ENCODE measurements around the gene GPR183.

GPR183 gene

GRCh38 chr13:99307247-99307646 lies at the start of gene GPR183:
GPR183 (minus strand) TSS chr13:99307399; CDS start chr13:99296145, 11,254 bp downstream.
- no peak for DNase-seq (ENCODE audit: low read depth)

DNA sequence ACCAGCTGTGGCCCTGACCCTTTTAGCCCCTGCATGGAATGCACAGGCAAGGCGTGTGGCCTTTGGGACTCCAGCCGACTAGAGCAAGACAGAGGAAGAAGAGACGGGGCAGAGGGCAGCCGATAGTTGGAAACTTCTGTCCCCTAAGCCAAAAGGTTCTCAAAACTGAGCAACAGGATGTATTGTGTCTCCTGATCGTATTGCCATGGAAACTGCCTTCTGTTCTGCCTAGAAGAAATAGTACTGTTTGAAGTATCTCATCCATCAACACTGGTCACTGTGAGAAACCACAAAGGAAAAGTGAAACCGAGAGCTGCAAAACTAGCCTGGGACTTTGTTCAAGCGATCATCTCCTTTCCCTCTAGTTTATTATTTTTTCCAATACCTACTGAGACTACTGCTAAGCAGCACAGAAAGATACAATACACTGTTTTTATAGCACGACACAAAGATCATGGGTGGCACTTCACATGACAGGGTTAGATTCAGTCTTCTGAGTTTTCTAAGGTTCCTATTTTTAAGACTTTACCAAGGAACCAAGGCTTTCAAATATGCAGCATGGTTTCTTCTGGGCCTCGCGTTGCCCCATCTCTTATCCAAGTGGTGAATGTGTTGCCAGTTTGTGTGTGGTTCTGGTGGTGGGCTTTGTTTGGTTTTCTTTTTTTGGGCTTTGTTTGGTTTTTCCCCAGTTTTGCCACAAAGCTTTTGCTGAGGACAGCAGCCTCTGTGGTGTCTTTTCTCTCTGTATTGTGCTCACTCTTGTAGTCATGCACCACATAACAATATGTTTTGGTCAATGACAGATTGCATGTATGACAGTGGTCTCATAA lies 49.3 kb upstream of the GPR183 start:
- peak; percentile 65 for DNase-seq (ENCODE audit: low read depth)

DNA sequence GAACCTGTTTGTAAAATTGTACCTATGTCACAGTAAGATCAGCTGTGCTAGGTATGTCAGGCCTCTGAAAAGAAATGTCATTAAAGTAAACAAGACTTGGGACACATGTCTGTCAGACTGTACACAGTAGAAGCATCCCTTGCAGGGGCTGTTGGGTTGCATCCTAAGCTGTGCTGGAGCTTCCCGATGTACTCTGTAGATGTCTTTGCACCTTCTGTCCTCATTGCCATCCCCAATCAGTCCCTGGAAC lies 48.7 kb upstream of the GPR183 start:
- no peak for DNase-seq (ENCODE audit: low read depth)

DNA sequence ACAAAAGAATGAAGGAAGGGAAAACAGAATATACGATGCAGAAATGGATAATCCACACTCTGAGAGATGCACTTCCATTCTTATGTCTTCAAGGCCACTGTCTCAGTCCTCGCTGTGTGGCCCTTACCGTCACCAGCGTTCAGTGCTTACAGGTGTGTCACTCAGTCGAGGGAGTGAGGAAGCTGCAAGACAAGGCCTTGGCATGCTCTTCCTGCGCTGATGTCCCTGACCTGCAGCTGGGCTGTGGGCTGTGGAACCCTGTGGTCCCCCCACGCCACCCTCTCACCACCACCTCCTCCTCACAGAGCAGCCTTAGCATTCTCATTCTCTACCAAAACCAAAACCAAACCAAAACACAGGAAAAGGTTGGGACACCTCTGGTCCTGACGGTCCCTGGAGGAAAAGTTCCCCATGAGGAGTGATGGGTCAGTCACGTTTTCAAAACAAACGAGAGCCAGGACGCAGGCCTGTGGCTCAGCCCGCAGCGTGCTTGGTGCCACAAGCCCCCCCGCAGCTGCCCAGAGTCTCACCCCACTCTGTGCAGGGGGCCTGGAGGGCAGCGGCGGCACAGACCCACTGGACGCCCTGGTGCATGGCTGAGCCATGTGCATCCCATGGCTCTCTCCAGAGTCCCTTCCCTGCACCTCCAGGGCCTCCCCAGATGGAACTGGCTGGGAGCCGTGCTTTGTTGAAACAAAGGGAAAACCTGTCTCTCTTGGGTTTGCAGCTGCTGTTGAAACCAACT lies 48.2 kb upstream of the GPR183 start:
- no peak for DNase-seq (ENCODE audit: low read depth)

DNA sequence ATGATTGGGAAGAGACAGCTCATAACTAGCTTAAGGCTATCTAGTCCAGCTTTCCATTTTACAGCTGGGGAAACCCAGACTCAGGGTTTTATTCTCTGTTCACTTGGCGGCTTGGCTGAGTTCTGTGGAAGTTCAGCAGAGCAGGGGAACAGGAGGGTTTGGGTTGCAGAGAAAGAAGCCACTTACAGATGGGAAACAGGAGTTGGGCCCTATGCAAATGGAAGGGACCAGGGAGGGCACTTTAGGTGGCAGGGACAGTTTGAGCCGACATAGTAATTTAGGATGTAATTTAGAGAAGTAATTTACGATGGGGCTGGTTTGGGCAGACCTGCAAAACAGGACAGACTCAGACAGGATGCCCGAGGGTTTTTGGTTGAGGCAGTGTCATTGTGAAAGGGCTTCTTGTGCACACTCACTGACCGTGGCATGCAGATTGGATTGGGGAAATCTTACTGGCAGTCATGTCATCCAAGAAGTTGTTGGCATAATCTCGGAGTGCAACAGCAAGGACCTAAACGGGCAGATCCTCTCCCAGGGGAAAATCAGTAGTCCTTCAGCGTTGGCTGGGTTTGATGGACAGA lies 47.3 kb upstream of the GPR183 start:
- no peak for DNase-seq (ENCODE audit: low read depth)

DNA sequence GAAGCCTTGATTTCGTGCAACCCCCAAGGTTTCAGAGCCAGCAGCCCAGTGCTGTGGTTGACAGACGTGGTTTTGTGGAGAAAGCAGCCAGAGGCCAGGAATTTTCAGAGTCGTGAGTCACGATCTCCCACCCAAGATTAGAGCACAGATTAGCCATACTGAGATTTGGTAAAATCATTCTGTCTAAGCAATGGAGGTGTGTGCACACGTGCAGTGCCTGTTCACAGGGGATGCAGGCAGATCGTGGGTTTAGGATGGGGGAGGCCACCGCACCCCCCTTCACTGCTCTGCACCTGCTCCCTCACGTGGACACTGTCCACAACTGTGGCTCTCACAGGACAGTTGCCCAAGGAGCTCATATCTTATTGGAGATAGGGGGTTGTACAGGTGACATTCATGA lies 46.6 kb upstream of the GPR183 start:
- no peak for DNase-seq (ENCODE audit: low read depth)

- no peak for DNase-seq (ENCODE audit: low read depth)
These were observed 46.0 kb upstream of the GPR183 start for GRCh38 chr13:99353246-99353600.

- DNase-seq (ENCODE audit: low read depth) = no peak
These were observed 45.4 kb upstream of the GPR183 start for GRCh38 chr13:99352351-99353245.

- no peak for DNase-seq (ENCODE audit: low read depth)
These were observed 44.6 kb upstream of the GPR183 start for GRCh38 chr13:99351772-99352171.

DNA sequence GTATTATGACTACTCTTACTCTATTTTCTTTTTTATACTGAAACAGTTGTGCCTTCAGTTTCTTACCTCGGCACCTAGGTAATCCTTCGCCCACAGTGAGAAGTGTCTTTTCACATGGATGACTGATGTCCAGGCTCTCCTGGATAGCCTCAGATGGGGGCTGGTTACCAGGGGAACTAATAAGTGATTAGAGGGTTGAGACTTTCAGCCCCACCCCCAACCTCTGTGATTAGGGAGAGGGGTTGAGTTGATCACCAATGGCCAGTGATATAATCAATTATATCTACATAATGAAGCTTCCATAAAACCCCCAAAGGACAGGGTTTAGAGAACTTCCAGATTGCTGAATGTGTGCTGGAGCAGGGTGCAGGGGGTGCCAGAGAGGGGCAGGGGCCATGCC lies 43.0 kb upstream of the GPR183 start:
- no peak for DNase-seq (ENCODE audit: low read depth)

GRCh38 chr13:99347911-99348451 lies 40.8 kb upstream of the GPR183 start:
- DNase-seq (ENCODE audit: low read depth) = no peak

- DNase-seq (ENCODE audit: low read depth) = no peak
These were observed 40.2 kb upstream of the GPR183 start for GRCh38 chr13:99347335-99347878.

GRCh38 chr13:99346335-99347042 lies 39.3 kb upstream of the GPR183 start:
- DNase-seq (ENCODE audit: low read depth) = no peak

GRCh38 chr13:99345345-99345744 lies 38.1 kb upstream of the GPR183 start:
- no peak for DNase-seq (ENCODE audit: low read depth)

DNA sequence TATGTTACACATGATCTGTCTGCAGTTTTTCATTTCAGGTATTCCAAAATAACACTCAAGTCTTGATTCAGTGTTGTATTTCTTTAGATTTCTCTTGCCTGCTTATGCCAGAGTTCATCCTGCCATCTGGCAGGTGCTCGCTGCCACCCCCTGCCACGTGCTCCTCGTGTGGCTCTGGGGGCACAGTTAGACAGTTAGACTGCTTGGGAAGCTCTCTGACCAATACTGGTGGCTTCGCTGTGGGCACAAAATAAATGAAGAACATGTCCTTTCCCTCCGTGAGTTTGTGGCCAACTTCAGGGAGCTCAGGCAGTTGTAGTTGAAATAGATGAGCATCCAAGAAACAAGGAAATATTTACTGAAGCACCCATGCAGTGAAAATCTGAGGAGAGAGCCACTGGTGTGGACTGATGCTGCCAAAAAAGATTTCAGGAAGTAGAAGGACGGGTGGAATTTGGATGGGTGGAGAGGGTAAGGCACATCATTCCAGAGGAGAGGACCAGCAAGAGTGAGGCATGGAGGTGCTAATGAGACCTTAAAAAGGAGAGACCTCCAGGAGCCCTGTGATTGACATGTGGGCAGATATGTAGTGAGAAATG lies 37.5 kb upstream of the GPR183 start:
- DNase-seq (ENCODE audit: low read depth) = no peak

GRCh38 chr13:99342723-99343315 lies 35.6 kb upstream of the GPR183 start:
- no peak for DNase-seq (ENCODE audit: low read depth)

DNA sequence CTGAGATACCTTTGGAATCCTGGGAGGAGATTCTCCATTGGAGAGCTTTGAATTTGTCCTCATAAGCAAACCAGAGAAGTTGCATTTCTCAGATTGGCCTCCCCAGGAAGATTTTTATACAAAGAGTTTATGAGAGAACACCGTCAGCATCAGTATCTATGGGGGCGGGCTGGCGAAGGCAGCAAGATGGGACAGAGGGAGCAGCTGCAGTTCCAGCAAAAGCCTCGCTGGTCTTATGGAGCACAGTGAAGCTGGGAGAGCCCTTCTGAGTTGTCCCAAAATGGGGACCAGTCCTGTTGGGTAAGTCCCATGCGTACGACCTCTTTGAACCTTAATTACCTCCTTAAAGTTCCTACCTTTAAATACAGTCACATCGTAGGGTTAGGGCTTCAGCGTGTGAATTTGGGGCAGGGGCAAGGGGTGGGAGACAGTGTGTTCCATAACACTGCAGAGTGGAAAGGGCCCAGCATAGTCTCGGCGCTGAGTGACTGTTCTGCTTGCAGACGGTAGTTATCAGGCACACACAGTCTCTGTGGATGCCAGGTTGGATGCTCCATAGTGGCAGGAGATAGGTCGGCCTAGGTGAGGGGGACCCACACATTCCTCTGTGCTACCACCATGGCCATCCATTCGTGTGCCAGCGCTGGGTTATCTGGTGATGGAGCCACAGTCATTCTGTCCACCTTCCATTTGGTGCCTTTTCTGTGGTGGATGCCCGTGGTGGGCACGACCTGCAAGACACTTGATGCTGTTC lies 34.9 kb upstream of the GPR183 start:
- DNase-seq (ENCODE audit: low read depth) = no peak

DNA sequence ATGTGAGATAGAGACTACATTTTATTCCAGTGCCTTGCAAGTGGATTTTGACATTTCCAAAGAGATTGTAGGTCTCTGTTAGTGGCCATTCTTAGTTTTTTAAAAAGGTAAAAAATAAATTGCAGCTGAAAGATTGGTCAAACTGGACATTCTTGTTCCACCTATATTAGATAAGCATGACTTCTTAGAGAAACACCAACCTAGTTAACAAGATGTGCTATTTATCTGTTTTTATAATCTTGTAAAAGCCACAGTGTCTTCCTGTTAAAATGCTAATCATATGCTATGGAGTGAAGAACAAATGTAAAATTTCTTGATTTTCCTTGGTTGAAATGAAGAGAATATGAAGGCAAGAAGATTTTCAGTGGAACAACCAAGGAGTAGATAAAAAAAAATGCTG lies 33.4 kb upstream of the GPR183 start:
- no peak for DNase-seq (ENCODE audit: low read depth)

GRCh38 chr13:99339736-99340397 lies 32.7 kb upstream of the GPR183 start:
- DNase-seq (ENCODE audit: low read depth) = no peak
